ENCODE data around the gene FAM184A.

DNA sequence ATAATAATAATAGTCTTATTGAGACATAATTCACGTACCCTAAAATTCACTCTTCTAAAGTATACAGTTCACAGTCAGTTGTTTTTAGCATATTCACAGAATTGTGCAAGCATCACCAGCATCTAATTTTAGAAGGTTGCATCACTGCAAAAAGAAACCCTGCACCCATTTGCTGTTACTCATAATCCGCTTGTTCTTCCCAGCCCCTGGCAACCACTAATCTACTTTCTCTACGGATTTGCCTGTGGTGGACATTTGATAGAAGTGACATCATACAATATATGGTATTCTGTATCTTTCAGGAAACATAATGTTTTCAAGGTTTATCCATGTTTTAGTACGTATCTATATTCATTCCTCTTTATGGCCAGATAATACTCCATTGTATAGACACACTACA lies 41.5 kb upstream of the FAM184A start:
- no peak for TF ChIP-seq POLR2A (IDR thresholded peaks at IDR 0.05)
- TF ChIP-seq, protein P1, sequence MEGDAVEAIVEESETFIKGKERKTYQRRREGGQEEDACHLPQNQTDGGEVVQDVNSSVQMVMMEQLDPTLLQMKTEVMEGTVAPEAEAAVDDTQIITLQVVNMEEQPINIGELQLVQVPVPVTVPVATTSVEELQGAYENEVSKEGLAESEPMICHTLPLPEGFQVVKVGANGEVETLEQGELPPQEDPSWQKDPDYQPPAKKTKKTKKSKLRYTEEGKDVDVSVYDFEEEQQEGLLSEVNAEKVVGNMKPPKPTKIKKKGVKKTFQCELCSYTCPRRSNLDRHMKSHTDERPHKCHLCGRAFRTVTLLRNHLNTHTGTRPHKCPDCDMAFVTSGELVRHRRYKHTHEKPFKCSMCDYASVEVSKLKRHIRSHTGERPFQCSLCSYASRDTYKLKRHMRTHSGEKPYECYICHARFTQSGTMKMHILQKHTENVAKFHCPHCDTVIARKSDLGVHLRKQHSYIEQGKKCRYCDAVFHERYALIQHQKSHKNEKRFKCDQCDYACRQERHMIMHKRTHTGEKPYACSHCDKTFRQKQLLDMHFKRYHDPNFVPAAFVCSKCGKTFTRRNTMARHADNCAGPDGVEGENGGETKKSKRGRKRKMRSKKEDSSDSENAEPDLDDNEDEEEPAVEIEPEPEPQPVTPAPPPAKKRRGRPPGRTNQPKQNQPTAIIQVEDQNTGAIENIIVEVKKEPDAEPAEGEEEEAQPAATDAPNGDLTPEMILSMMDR (IDR thresholded peaks at IDR 0.05), result no peak
